T-helper 2 cell treated with Interferon-gamma antibody and Interleukin-4, amounts not matched to agents 5 μg/mL and 100 μg/mL, for 36 hours (primary cell): Measurements from ENCODE around the gene CYS1.
A peak's percentile ranks its signal among the peaks of the same experiment; 100 is the strongest.

ENCODE experiments used
- DNase-seq: peaks from one replicate; pipeline ENCODE4 v3.0.0; 2021; ENCODE audit warnings: low spot score
- H3K27ac Mint-ChIP-seq: one replicate; pipeline ENCODE4 v1.8.0; 2021; ENCODE audit warnings: mild to moderate bottlenecking, mixed read lengths
- H3K27me3 Mint-ChIP-seq: one replicate; pipeline ENCODE4 v1.8.0; 2021; ENCODE audit warnings: low read depth, mixed read lengths
- H3K36me3 Mint-ChIP-seq: one replicate; pipeline ENCODE4 v1.8.0; 2021; ENCODE audit warnings: low read depth, mixed read lengths
- H3K4me1 Mint-ChIP-seq: one replicate; pipeline ENCODE4 v1.8.0; 2021; ENCODE audit warnings: low read depth, mixed read lengths
- H3K4me3 Mint-ChIP-seq: one replicate; pipeline ENCODE4 v1.8.0; 2022; ENCODE audit warnings: mild to moderate bottlenecking, moderate library complexity, mixed read lengths
- H3K9me3 Mint-ChIP-seq: one replicate; pipeline ENCODE4 v1.8.0; 2021; ENCODE audit warnings: mixed read lengths

CYS1 gene

DNA sequence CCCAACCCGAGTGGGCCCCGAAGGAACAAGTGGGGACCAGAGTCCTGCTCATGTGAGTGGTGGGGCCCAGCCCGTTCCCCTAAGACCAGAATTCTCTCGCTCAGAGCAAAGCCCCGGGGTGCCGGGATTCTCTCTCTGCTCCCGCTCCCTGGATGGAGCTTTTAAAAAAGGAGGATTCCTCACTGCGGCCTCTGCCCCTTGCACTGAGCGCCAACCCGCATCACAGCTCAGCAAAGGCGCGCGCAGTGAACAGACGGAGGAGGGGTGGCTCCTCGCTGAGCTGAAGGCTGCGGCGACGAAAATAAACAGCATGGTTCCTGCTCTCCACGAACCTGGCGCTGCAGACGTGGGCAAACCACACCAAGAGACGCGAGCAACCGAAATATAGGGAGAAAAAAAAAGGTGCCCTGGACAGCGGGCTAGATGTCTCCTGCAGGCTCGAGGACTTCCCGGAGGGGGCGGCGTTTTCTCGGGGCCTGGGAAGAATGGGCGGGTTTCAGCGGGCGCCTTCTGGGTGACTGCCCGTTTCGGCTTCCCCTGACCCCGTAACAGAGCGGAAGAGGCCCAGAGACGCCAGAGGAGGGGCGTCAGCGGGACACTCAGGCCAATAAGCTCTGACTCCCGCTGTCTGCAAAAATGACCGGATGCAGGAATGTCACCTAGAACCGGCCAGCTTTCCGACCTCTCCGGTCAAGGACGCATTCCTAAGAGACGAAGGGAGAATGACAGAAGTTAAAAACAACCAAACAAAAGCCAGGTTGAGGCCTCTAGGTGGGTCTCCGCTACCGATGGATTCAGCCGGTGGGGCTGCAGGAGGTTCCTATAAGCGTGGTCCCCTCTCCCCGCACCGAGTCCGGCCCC, 37.7 kb downstream of the CYS1 start:
- peak overlapping the region; percentile 81 for H3K4me3 Mint-ChIP-seq
- H3K4me1 Mint-ChIP-seq, result peaks cover 15% of the 10 kb centered on the region
- H3K27me3 Mint-ChIP-seq, result peaks cover 24% of the 10 kb centered on the region
- H3K9me3 Mint-ChIP-seq, result no peaks in the 10 kb centered on the region
- peak overlapping the region; percentile 86 for H3K27ac Mint-ChIP-seq
- peaks cover 4% of the 10 kb centered on the region for H3K36me3 Mint-ChIP-seq
- no peak for DNase-seq

DNA sequence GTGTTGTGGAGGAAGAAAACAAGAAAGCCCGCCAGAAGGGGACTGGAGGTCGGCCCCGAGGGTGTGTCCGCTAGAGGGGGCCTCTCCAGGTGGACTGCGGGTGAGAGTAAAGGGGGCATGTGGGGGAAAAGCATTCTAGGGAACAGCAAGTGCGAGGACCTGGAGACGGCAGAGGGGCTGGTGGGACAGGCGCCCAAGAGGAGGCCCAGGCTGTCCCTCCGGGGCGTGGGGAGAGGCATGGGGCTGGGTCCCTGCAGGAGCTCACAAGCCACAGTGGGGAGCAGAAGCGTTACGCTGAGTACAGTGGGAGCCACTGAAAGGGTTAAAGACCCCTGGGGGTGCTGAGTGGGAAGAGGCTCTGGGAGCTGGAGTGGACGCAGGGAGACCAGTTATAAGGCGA, 38.5 kb downstream of the CYS1 start:
- DNase-seq, result no peak
- Mint-ChIP-seq H3K9me3 (no peaks in the 10 kb centered on the region), H3K27ac (no peak overlapping the region), H3K4me1 (peaks cover 15% of the 10 kb centered on the region), H3K27me3 (peaks cover 24% of the 10 kb centered on the region), H3K36me3 (peaks cover 4% of the 10 kb centered on the region), H3K4me3 (peak overlapping the region; percentile 81)

DNA sequence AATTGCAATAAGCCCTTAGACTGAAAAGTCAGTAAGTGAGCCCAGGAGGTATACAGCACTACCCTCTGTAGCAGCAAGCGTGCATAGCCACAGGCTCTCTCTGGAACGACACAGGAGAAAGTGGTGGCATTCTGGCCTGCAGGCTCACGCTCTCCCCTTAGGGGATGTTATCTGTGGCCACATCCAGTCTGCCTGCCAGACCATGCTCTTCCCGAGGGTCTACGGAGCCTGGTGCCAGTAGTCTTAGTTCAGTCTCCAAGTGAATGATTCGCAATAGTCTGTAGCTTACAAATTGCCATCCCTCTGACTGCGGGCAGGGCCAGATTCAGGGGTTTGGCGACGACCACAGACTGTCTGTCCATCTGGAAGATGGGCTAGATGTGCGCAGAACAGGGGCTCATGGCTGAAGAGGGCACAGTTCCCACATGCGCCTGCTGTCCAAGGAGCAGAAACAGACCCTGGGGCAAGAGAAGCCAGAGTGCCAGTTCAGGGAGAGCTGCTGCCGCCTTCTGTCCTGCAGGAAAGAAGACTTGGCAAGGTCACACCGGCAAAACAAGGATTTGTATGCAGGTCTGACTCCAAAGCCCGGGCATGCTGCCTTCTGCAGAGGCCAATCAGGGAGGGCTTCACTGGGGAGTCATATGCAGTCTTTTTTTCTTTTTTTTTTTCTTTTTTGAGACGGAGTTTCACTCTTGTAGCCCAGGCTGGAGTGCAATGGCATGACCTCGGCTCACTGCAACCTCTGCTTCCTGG, 40.4 kb downstream of the CYS1 start:
- H3K4me1 Mint-ChIP-seq, result peaks cover 18% of the 10 kb centered on the region
- H3K27ac Mint-ChIP-seq, result no peak overlapping the region
- H3K9me3 Mint-ChIP-seq, result no peaks in the 10 kb centered on the region
- no peak for DNase-seq
- H3K36me3 Mint-ChIP-seq, result no peaks in the 10 kb centered on the region
- peaks cover 24% of the 10 kb centered on the region for H3K27me3 Mint-ChIP-seq
- H3K4me3 Mint-ChIP-seq, result no peak overlapping the region

DNA sequence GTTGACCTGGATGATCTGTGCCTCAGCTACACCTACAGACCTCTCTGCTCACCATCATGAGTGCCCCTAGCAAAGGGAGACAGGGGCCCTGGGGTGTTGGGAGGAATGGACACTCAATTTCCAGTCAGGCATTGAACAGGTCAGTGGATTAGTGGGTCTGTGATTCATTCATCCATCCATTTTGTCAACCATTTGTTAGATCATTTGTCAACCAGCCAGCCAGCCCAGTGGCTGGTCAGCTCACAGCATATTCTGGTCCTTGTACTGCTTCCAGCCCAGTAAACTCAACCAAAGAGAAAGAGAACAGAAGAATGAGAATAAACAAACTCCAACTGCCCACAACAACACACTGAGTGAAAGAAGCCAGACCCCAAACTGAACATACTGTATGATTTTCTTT, 41.5 kb downstream of the CYS1 start:
- H3K27me3 Mint-ChIP-seq, result peaks cover 21% of the 10 kb centered on the region
- H3K4me1 Mint-ChIP-seq, result peaks cover 14% of the 10 kb centered on the region
- no peaks in the 10 kb centered on the region for H3K9me3 Mint-ChIP-seq
- no peak overlapping the region for H3K4me3 Mint-ChIP-seq
- H3K36me3 Mint-ChIP-seq, result no peaks in the 10 kb centered on the region
- H3K27ac Mint-ChIP-seq, result no peak overlapping the region
- no peak for DNase-seq

DNA sequence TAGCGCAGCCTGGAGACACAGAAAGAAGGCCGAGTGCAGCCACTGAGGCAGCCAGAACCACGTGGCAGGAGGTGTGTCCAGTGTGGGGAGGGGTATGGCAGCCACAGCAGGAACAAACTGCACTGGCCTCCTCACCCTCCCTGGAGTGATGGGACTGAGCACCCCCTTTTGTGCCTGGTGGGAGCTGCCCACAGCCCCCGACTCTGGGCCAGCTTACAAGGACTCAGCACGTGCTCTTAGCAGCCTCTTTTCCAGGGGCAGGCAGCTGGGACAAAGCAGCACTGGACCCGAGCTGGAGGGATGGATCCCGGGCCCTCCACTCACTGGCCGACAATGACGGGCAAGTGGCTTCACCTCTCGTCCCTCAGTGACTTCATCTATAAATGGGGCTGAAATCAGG, 42.1 kb downstream of the CYS1 start:
- no peak for DNase-seq
- Mint-ChIP-seq H3K27me3 (peaks cover 21% of the 10 kb centered on the region), H3K9me3 (no peaks in the 10 kb centered on the region), H3K4me1 (peaks cover 14% of the 10 kb centered on the region), H3K27ac (no peak overlapping the region), H3K36me3 (no peaks in the 10 kb centered on the region), H3K4me3 (no peak overlapping the region)

DNA sequence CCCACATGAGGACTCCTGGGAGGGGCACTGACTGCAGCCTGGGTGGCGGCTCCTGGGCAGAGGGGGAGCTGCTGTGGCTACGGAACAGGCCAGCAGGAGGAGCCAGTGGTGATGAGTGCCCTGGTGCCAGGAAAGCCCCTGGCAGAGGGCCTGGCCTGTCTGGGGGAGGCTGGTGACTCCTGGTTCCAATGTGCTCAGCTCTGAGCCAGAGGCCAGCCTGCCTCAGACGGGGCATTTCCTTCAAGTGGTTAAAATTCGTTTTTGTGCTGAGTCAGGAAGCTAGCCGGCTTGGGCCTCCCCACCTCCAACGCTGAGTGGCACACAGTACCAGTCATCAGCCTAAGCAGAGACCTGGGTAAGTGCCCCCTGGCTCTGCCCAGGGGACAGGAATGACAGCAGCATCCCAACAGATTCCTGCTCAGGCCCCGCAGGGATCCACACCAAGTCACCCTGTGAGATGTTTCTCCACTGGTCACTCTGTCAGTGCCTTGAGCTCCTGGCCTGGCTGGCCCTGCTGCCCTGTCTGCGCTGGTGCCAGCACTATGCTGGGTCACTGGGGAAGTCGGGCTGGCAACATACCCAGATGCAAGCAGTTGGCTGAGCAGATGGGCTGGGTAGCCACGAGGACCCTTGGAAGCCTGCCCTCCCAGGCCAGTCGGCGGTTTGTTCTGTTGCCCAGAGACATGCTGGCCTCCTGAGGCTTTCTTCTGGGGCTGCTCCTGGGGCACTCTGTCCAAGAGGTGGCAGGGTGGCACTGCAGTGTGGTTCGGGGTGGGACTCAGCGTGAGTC, 43.9 kb downstream of the CYS1 start:
- no peak overlapping the region for H3K27ac Mint-ChIP-seq
- H3K36me3 Mint-ChIP-seq, result no peaks in the 10 kb centered on the region
- no peak for DNase-seq
- H3K4me1 Mint-ChIP-seq, result peaks cover 7% of the 10 kb centered on the region
- H3K9me3 Mint-ChIP-seq, result no peaks in the 10 kb centered on the region
- peaks cover 9% of the 10 kb centered on the region for H3K27me3 Mint-ChIP-seq
- no peak overlapping the region for H3K4me3 Mint-ChIP-seq

DNA sequence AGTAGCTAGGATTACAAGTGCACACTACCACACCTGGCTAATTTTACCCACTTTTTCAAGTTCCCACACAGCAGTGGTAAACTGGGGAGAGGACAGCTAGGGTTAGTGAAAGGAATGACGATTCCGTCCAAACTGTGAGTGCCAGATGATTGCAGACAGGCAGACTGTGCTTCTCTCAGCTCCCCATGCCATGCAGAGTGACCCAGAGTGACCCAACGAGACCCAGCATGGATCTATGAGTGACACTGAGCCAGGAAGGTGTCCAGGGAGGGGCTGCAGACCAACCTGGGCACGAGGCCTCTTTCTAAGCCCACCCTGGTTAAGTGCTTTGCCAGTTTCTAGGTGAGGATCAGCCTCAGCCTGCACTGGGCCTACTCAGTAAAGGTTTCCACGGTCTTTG, 44.6 kb downstream of the CYS1 start:
- Mint-ChIP-seq H3K4me1 (peaks cover 5% of the 10 kb centered on the region), H3K27ac (no peak overlapping the region), H3K4me3 (no peak overlapping the region), H3K9me3 (no peaks in the 10 kb centered on the region), H3K27me3 (peaks cover 4% of the 10 kb centered on the region), H3K36me3 (no peaks in the 10 kb centered on the region)
- no peak for DNase-seq

DNA sequence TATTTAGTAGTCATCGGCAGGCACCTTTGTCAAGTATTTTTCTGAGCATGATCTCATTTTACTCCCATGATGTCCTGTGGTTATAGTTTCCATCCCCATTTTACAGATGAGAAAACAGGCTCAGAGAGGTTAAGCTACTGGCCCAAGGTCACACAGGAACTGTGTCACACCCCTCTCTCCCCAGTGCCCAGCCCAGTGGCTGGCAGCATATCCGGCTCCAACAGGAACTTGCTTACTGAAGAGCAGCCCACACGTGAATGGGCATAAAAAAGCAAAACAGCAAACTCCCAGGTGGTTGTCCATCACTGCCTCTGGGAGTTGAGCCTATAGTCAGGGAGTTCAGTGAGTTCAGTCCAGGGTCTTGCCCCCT, 45.2 kb downstream of the CYS1 start:
- peaks cover 9% of the 10 kb centered on the region for H3K4me1 Mint-ChIP-seq
- DNase-seq, result no peak
- no peaks in the 10 kb centered on the region for H3K9me3 Mint-ChIP-seq
- H3K27me3 Mint-ChIP-seq, result no peaks in the 10 kb centered on the region
- no peak overlapping the region for H3K4me3 Mint-ChIP-seq
- H3K27ac Mint-ChIP-seq, result peak overlapping the region; percentile 21
- no peaks in the 10 kb centered on the region for H3K36me3 Mint-ChIP-seq

DNA sequence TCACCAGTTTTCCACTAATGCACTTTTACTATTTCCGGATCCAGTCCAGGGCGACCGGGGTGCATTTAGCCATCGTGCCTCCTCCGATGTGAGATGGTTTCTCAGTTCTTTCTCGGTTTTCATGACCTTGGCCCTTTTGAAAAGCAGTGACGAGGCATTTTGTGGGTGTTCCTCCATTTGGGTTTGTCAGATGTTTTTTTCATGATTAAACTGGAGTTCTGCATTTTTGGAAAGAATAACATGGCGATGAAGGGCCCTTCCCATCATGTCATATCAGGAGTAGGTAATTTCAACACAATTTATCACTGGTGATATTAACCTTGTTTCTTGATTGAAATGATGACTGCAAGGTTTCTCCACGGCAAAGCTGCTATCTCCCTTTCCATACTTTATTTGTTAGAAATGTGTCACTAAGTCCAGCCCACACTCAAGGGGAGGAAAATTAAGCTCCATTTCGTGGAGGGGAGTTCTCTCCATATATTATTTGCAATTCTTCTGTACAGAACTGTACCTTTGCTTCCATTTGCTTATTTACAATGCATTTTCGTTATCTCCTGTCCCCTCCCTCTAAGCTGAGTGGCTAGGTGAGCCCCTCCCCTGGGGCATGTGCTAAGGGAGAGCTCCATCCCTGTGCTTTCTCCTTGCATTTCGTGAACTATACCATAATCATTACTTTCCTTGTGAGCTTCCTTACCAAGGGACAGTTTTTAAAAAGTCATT, 45.7 kb downstream of the CYS1 start:
- no peak for DNase-seq
- H3K4me3 Mint-ChIP-seq, result no peak overlapping the region
- H3K27me3 Mint-ChIP-seq, result peaks cover 4% of the 10 kb centered on the region
- peaks cover 15% of the 10 kb centered on the region for H3K4me1 Mint-ChIP-seq
- H3K36me3 Mint-ChIP-seq, result no peaks in the 10 kb centered on the region
- H3K27ac Mint-ChIP-seq, result peak overlapping the region; percentile 21
- no peaks in the 10 kb centered on the region for H3K9me3 Mint-ChIP-seq

DNA sequence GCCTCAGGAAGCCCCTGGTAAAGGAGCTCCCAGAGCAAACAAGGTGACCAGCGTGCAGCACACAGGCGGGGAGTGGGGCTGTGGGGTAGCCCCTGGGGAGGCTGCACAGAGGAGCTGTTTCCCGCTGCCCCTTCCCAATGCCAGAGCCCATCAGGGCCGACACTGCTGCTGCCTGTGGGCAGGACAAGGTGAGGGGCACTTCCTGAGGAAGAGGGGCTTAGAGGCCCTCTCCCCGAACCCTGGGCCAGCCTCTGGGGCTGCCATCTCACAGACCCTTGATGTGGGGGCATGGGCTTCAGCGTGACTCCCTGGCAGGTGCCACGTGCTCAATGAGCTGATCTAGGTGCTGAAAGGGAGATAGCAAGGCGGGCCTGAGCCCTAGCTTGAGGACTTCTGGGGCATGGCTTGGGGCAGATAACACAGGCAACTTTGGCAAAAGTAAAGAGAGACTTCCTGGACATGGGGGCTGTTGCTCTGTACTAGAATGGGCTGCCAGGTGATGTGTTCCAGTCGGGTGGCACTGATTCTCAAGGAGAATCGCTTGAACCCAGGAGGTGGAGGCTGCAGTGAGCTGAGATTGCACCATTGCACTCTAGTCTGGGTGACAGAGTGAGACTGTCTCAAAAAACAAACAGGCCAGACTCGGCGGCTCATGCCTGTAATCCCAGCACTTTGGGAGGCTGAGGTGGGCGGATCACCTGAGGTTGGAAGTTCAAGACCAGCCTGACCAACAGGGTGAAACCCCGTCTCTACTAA, 46.8 kb downstream of the CYS1 start:
- H3K4me1 Mint-ChIP-seq, result peaks cover 18% of the 10 kb centered on the region
- H3K36me3 Mint-ChIP-seq, result no peaks in the 10 kb centered on the region
- no peak overlapping the region for H3K4me3 Mint-ChIP-seq
- no peak overlapping the region for H3K27ac Mint-ChIP-seq
- H3K27me3 Mint-ChIP-seq, result peaks cover 4% of the 10 kb centered on the region
- H3K9me3 Mint-ChIP-seq, result no peaks in the 10 kb centered on the region
- no peak for DNase-seq

DNA sequence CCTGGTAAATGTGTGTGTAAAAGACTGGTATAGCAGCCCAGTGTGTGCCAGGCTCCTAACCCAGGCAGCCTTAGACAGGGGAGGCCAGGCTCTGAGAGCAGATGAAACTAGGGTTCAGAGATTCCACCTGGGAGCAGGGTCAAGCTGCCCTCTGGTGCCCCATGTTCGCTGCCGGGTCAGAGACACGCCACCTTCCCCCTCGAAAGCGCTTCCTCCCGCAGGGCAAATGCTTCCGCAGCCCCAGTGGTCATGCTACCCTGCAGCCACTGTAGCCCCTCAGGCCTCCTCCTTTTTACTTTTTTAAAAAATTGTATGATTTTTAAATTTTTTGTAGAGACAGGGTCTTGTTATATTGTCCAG, 47.5 kb downstream of the CYS1 start:
- H3K4me1 Mint-ChIP-seq, result peaks cover 18% of the 10 kb centered on the region
- peaks cover 4% of the 10 kb centered on the region for H3K27me3 Mint-ChIP-seq
- H3K27ac Mint-ChIP-seq, result no peak overlapping the region
- no peaks in the 10 kb centered on the region for H3K36me3 Mint-ChIP-seq
- H3K9me3 Mint-ChIP-seq, result no peaks in the 10 kb centered on the region
- H3K4me3 Mint-ChIP-seq, result no peak overlapping the region
- no peak for DNase-seq

DNA sequence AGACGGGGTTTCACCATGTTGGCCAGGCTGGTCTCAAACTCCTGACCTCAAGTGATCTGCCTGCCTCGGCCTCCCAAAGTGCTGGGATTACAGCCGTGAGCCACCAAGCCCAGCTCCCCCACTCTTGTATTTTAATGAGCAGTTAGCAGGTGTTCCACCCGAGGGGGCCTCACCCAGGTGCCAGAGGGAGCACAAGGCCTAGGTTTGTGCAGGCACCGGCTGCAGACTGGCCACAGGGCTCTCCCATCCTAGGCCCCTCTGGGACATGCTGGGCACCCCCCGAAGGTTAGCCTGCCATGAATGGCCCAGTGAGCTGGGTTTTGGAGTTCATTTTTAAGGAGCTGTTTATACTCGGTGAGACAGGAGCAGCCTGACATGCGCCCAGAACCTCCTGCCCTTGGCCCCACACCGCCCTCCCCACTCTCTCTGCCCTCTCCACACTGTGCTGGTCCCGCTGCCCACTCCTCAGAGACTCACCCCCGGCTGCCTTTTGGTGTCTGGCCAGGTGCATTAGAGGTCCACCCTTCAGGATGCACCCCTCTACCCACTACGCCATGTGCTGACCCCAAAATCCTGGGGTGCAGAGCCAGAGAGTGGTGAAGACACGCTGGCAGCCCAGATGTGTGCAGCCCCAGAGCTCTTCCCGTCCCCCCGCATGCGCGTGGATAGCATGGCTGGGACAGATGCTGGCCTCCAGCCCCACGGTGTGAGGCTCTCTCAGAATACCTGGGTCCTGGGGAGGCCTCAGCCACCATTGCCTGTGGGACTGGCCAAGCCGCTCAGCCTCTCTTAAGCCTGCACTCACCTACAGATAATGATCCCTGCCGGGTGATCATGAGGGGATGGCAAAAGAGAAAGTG, 48.1 kb downstream of the CYS1 start:
- peak overlapping the region; percentile 57 for H3K27ac Mint-ChIP-seq

More for the DNA sequence above, 48.1 kb downstream of the CYS1 start:
- peaks cover 18% of the 10 kb centered on the region for H3K4me1 Mint-ChIP-seq
- H3K4me3 Mint-ChIP-seq, result no peak overlapping the region
- no peaks in the 10 kb centered on the region for H3K9me3 Mint-ChIP-seq
- H3K27me3 Mint-ChIP-seq, result peaks cover 4% of the 10 kb centered on the region
- no peak for DNase-seq
- no peaks in the 10 kb centered on the region for H3K36me3 Mint-ChIP-seq
